ENCODE data around the gene CD2BP2. TPM values are rescaled to one million over a fixed set of nuclear protein-coding genes. Genes with fewer than 3 reads are reported as not detected.
A peak's percentile ranks its signal among the peaks of the same experiment; 100 is the strongest.

Gene CD2BP2
- total and polyA plus RNA-seq, 9 of the 15 experiments (the other 6 are each of a cell fraction or from before 2014, with no cell fraction given) = 3.9 to 51.1 (median 32.8) TPM

DNA sequence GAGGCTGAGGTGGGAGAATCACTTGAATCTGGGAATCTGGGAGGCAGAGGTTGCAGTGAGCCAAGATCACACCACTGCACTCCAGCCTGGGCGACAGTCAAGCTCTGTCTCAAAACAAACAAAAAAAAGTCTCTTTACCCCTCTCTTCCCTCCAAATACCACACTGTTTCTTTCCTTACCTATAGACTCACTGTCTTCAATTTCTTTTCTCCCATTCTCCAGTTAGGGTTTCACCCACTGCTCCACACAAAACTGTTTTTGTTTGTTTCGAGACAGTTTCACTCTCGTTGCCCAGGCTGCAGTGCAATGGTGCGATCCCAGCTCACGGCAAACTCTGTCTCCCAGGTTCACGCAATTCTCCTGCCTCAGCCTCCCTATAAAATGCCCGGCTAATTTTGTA is 6.1 kb upstream of the CD2BP2 start (continued):
- TF ChIP-seq HNRNPUL1 (IDR thresholded peaks at IDR 0.05; ENCODE audit: low read length) (no peak), ZNF57 (CRISPR knock-in tag; IDR thresholded peaks at IDR 0.05) (no peak)

- ChIA-PET POLR2A (interaction anchor here (0.6 to 8.2 kb wide), 4 partner anchors 8 to 40 kb away, joined by 3 to 77 read pairs (median 3); partner anchors contain the start of gene TBC1D10B), CTCF (ENCODE audit: low intra/inter-chr PET ratio) (no interaction called here)
- Histone ChIP-seq H4K20me1 (replicated peaks; ENCODE audit: control insufficient read depth, insufficient read depth, low read length) (no peaks in the 10 kb centered on the region; the same call in 1 of the 2 replicates), H3K4me2 (ENCODE audit: insufficient read depth, low read length) (no peak overlapping the region), H3K27ac (ENCODE audit: extremely low read depth, low read depth, low read length) (no peak overlapping the region), H3K9me3 (replicated peaks; ENCODE audit: control insufficient read depth, insufficient read depth, low read depth, low read length) (no peaks in the 10 kb centered on the region), H3K27me3 (ENCODE audit: control insufficient read depth in 2 of 2, insufficient read depth in 2 of 2, low read length in 2 of 2) (no peaks in the 10 kb centered on the region), H3K4me3 (no peak overlapping the region), H3K9me1 (ENCODE audit: control insufficient read depth, insufficient read depth, low read length) (no peaks in the 10 kb centered on the region), H3K36me3 (ENCODE audit: control insufficient read depth, insufficient read depth, low read length) (peaks cover 71% of the 10 kb centered on the region; the same call in 2 of the 3 replicates), H3K9ac (ENCODE audit: insufficient read depth in 1 of 2, low read depth in 2 of 2, low read length in 2 of 2) (peak overlapping the region in 1 of 2 experiments; percentile 55; a peak in 1 of 4 replicates), H3K4me1 (replicated peaks in 1 of 2; ENCODE audit: control insufficient read depth in 2 of 2, insufficient read depth in 2 of 2, low read length in 2 of 2) (peaks cover 7 to 37% of the 10 kb centered on the region in 2 experiments; a peak in 4 of 5 replicates), H2AFZ (ENCODE audit: low read depth, low read length) (no peak overlapping the region), H3K79me2 (ENCODE audit: control insufficient read depth, insufficient read depth, low read length) (peaks cover 29% of the 10 kb centered on the region)
- ATAC-seq (no peak), FAIRE-seq (no peak), DNase-seq (ENCODE audit: extremely low read depth in 1 of 4, low spot score in 3 of 4) (no peak)
- intact Hi-C loops (cut with micrococcal nuclease) (loop anchor here (5.0 kb wide), 1 partner anchor 47 kb away; the partner anchor contains the start of gene ZNF771), in situ Hi-C loops (cut with MboI) (loop anchor here (25.0 kb wide), 1 partner anchor 898 kb away; the partner anchor contains the start of genes BOLA2, SLX1B and SULT1A4)
- TF ChIP-seq RBFOX2 (IDR thresholded peaks at IDR 0.05; ENCODE audit: low read depth, low read length) = 0 out of 2 replicates have a peak, but pooled peaks have one; percentile 6
- TF ChIP-seq ZBTB1 (CRISPR knock-in tag; IDR thresholded peaks at IDR 0.05; ENCODE audit: borderline replicate concordance, low read depth) = no peak
- 82% methylated on average over 6 of the region's 6 CpGs for WGBS (ENCODE audit: insufficient coverage, low coverage, missing lambda C conversion rate)
- no TSS peak for BruUV-seq (replicated peaks)
Measured at GRCh38 chr16:30359871-30360170, 4.7 kb upstream of the CD2BP2 start.
